K562 (cell line): ENCODE measurements around the gene PRR7. TPM values are rescaled to one million over a fixed set of nuclear protein-coding genes. Genes with fewer than 3 reads are reported as not detected.

Experiments
- ATAC-seq: fragments of 200-7000 bp; cut with Tn5 transposase; 3 replicates; pipeline ENCODE4 v1.9.1; 2020; ENCODE audit warnings: moderate library complexity
- BruUV-seq: library from RNA; stranded (reverse); fragments of 400-500 nt; replicated peaks from 2 replicates; lab custom pipeline; 2021; lab: Mats Ljungman, UMichigan
- CTCF ChIA-PET: fragments of 300-600 bp; formaldehyde crosslinking; extraction: SDS; loops from one replicate; lab custom pipeline; 2021; ENCODE audit warnings: low intra/inter-chr PET ratio; lab: Yijun Ruan, JAX
- POLR2A ChIA-PET: fragments of 300-600, 350-650 bp; sonication (Branson Sonifier 250); formaldehyde crosslinking; extraction: SDS; loops from one replicate; lab custom pipeline; 2021; ENCODE audit warnings: antibody characterized with exemption, inconsistent platforms; lab: Yijun Ruan, JAX
- DNase-seq, 4 experiments: peaks; one replicate each; pipeline versions ENCODE4 v3.0.0 to v3.0.0-alpha.2; 2011 to 2018; ENCODE audit warnings: low spot score in 3 of 4, mixed read lengths in 3 of 4; ENCODE audit errors: extremely low read depth in 1 of 4
- FAIRE-seq: peaks from 2 replicates; lab custom pipeline; 2011; peaks lifted over from hg19 to GRCh38; lab: Jason Lieb, UNC
- H2AFZ ChIP-seq: 2 replicates; pipeline ENCODE4 v1.6.0; 2011; ENCODE audit warnings: low read depth, low read length, control low read depth, inconsistent platforms
- H3K27ac ChIP-seq: fragments of 200-600 bp; 3 replicates; pipeline ENCODE4 v1.8.0; 2011; ENCODE audit warnings: low read depth, mild to moderate bottlenecking, control low read depth, inconsistent platforms, low read length, moderate library complexity, mixed read lengths; ENCODE audit errors: extremely low read depth
- H3K27me3 ChIP-seq, 2 experiments: fragments of 300-600 bp in 1 of 2; 2 replicates in 1 of 2; 3 replicates in 1 of 2; pipeline versions ENCODE4 v1.6.0 to v1.8.0; 2011; ENCODE audit warnings: inconsistent platforms in 2 of 2, low read length in 2 of 2, mild to moderate bottlenecking in 1 of 2, mixed read lengths in 1 of 2, moderate library complexity in 1 of 2; ENCODE audit not compliant: control insufficient read depth in 2 of 2, insufficient read depth in 2 of 2
- H3K36me3 ChIP-seq: fragments of 300-600 bp; 3 replicates; pipeline ENCODE4 v1.8.0; 2011; ENCODE audit warnings: mild to moderate bottlenecking, low read length, inconsistent platforms; ENCODE audit not compliant: control insufficient read depth, insufficient read depth
- H3K4me1 ChIP-seq, 2 experiments: fragments of 200-600 bp in 1 of 2; replicated peaks in 1 of 2; 2 replicates in 1 of 2; 3 replicates in 1 of 2; pipeline versions ENCODE4 v1.5.1 to v1.8.0; 2011; ENCODE audit warnings: inconsistent platforms in 2 of 2, low read length in 2 of 2, mild to moderate bottlenecking in 1 of 2, mixed read lengths in 1 of 2, moderate library complexity in 1 of 2; ENCODE audit not compliant: control insufficient read depth in 2 of 2, insufficient read depth in 2 of 2
- H3K4me2 ChIP-seq: 2 replicates; pipeline ENCODE4 v1.6.1; 2011; ENCODE audit warnings: low read length, control low read depth, inconsistent platforms, mixed read lengths; ENCODE audit not compliant: insufficient read depth
- H3K4me3 ChIP-seq: fragments of 200-600 bp; sonication (generic), shearing (Covaris generic); 2 replicates; pipeline ENCODE4 v1.5.1; 2016; ENCODE audit warnings: control low read depth, inconsistent platforms
- H3K79me2 ChIP-seq: fragments of 200-600 bp; 3 replicates; pipeline ENCODE4 v1.8.0; 2011; ENCODE audit warnings: low read length, inconsistent platforms; ENCODE audit not compliant: control insufficient read depth, insufficient read depth
- H3K9ac ChIP-seq, 2 experiments: 2 replicates each; pipeline versions ENCODE4 v1.6.0 to v1.6.1; 2011; ENCODE audit warnings: low read depth in 2 of 2, low read length in 2 of 2, control low read depth in 1 of 2, inconsistent platforms in 1 of 2, mild to moderate bottlenecking in 1 of 2, mixed read lengths in 1 of 2; ENCODE audit not compliant: insufficient read depth in 1 of 2
- H3K9me1 ChIP-seq: one replicate; pipeline ENCODE4 v1.6.0; 2011; ENCODE audit warnings: inconsistent platforms, mild to moderate bottlenecking, low read length, moderate library complexity; ENCODE audit not compliant: control insufficient read depth, insufficient read depth
- H3K9me3 ChIP-seq: replicated peaks from 2 replicates; pipeline ENCODE4 v1.5.1; 2011; ENCODE audit warnings: low read depth, low read length, inconsistent platforms; ENCODE audit not compliant: control insufficient read depth, insufficient read depth
- H4K20me1 ChIP-seq: replicated peaks from 2 replicates; pipeline ENCODE4 v1.6.1; 2011; ENCODE audit warnings: low read length, inconsistent platforms, mixed read lengths; ENCODE audit not compliant: control insufficient read depth, insufficient read depth
- ETS1 ChIP-seq: conservative IDR thresholded peaks from 2 replicates; pipeline ENCODE4 v1.6.1; 2011; ENCODE audit warnings: low read depth, mild to moderate bottlenecking, low read length; ENCODE audit not compliant: control insufficient read depth
- RBFOX2 ChIP-seq: fragments of 200-400 bp; formaldehyde crosslinking; IDR thresholded peaks from 2 replicates; pipeline ENCODE4 v1.6.1; 2017; ENCODE audit warnings: low read depth, mild to moderate bottlenecking, low read length, moderate library complexity
- ZNF347 ChIP-seq: fragments of 450-650 bp; formaldehyde crosslinking; IDR thresholded peaks from 2 replicates; pipeline ENCODE4 v1.4.0; 2020; ENCODE audit warnings: low read depth, mild to moderate bottlenecking, moderate library complexity
- WGBS: fragments of 100-300 bp; shearing (Covaris generic); methylation state at CpG from one replicate; pipeline ENCODE4 v1.1.6; 2016; ENCODE audit warnings: low coverage, mixed read lengths; ENCODE audit not compliant: insufficient coverage; ENCODE audit errors: missing lambda C conversion rate; 5-methylcytosine and 5-hydroxymethylcytosine counted together
- in situ Hi-C: fragments of 300-500 bp; cut with MboI; formaldehyde crosslinking; loops from 4 replicates; pipeline ENCODE4 v1.15.0; 2018; ENCODE audit warnings: inconsistent platforms, mixed read lengths
- intact Hi-C: fragments of 100-400 bp; cut with micrococcal nuclease; formaldehyde crosslinking; loops from 2 replicates; pipeline ENCODE4 v1.14.2; 2022
- polyA plus RNA-seq, 8 experiments: library from polyadenylated mRNA; depleted of rRNA in 4 of 8; stranded (reverse) in 5 of 8; unstranded in 3 of 8; fragments of >200 nt; fragmentation: Nextera tagmentation in 2 of 8; fragmentation: Illumina TruSeq in 1 of 8; extraction: Ambion mirVana in 2 of 8; extraction: Trizol in 1 of 8; gene quantifications; 2 replicates each; pipeline versions ENCODE4 v1.2.1 to v1.2.3, GENCODE V29; 2011 to 2014; ENCODE audit warnings: inconsistent platforms in 1 of 8, missing spikeins in 1 of 8
- total RNA-seq, 7 experiments: library from RNA; depleted of rRNA in 6 of 7; stranded (reverse); fragments of >200 nt in 6 of 7; fragmentation: Illumina TruSeq in 2 of 7; extraction: Trizol in 2 of 7; gene quantifications; 2 replicates each; pipeline versions ENCODE4 v1.2.1 to v1.2.3, GENCODE V29; 2011 to 2021; ENCODE audit warnings: low replicate concordance in 1 of 7

Gene PRR7
- total and polyA plus RNA-seq, 9 of the 15 experiments (the other 6 are each of a cell fraction or from before 2014, with no cell fraction given): 0.80 to 11.3 (median 10.4) TPM; not detected in 4

GRCh38 chr5:177471610-177472356 lies 25.2 kb downstream of the PRR7 start:
- no peak overlapping the region for H3K27ac ChIP-seq

More at GRCh38 chr5:177471610-177472356, 25.2 kb downstream of the PRR7 start:
- H4K20me1 ChIP-seq: no peaks in the 10 kb centered on the region; the same call in 1 of the 2 replicates
- in situ Hi-C loops: no loop called here
- ChIA-PET CTCF (no interaction called here), POLR2A (interaction anchor here (0.7 to 1.6 kb wide), 5 partner anchors 8 to 24 kb away, joined by 3 to 10 read pairs (median 4); no protein-coding TSS in a partner anchor)
- H3K4me1 ChIP-seq: peaks cover 20 to 64% of the 10 kb centered on the region in 2 experiments
- H3K4me2 ChIP-seq: peak overlapping the region; percentile 82
- WGBS: 79% methylated on average over 12 of the region's 14 CpGs
- ATAC-seq: no peak
- peaks cover 36% of the 10 kb centered on the region for H3K79me2 ChIP-seq
- no peak for DNase-seq
- H3K9me1 ChIP-seq: no peaks in the 10 kb centered on the region
- intact Hi-C loops: no loop called here
- no TSS peak for BruUV-seq
- no peaks in the 10 kb centered on the region for H3K27me3 ChIP-seq
- H3K36me3 ChIP-seq: peaks cover 39% of the 10 kb centered on the region; the same call in 1 of the 3 replicates
- peak overlapping the region; percentile 65; the same call in 1 of the 2 replicates for H3K4me3 ChIP-seq
- no peaks in the 10 kb centered on the region for H3K9me3 ChIP-seq
- H2AFZ ChIP-seq: no peak overlapping the region
- no peak for FAIRE-seq
- peak overlapping the region; percentile 77 to 97 for H3K9ac ChIP-seq
- TF ChIP-seq ETS1 (0 out of 2 replicates have a peak, but pooled peaks have one; percentile 20), RBFOX2 (peak; percentile 13; the same call in 1 of the 2 replicates), ZNF347 (CRISPR knock-in tag) (no peak)
- TF ChIP-seq, all 486 proteins: peak for 2
